Measurements from ENCODE around the gene TRIM62.

TRIM62 gene

GRCh38 chr1:33186936-33187335 is 5.1 kb upstream of the TRIM62 start:
- Histone ChIP-seq H2AFZ (ENCODE audit: low read depth, low read length, severe bottlenecking) (no peak overlapping the region), H3K4me3 (ENCODE audit: insufficient read depth, low read length, poor library complexity, severe bottlenecking) (no peak overlapping the region), H3K9me3 (ENCODE audit: insufficient read depth, low read length) (no peaks in the 10 kb centered on the region), H3K27me3 (ENCODE audit: low read length) (no peaks in the 10 kb centered on the region), H3K4me2 (ENCODE audit: low read depth, low read length, poor library complexity, severe bottlenecking) (no peak overlapping the region), H3K27ac (ENCODE audit: low read depth, low read length) (no peak overlapping the region), H3K79me2 (ENCODE audit: insufficient read depth, low read length) (no peaks in the 10 kb centered on the region), H3K9ac (ENCODE audit: low read length) (no peak overlapping the region), H4K20me1 (ENCODE audit: low read depth, low read length) (no peaks in the 10 kb centered on the region), H3K9me2 (replicated peaks; ENCODE audit: insufficient read depth, low read length) (no peaks in the 10 kb centered on the region), H3K36me3 (ENCODE audit: low read length) (no peaks in the 10 kb centered on the region), H3F3A (ENCODE audit: insufficient read depth) (no peaks in the 10 kb centered on the region)
- TF ChIP-seq EZH2phosphoT487 (conservative IDR thresholded peaks at IDR 0.05; ENCODE audit: low read length) (no peak), CTCF (IDR thresholded peaks at IDR 0.05; ENCODE audit: insufficient read depth, low read length, poor library complexity, severe bottlenecking) (no peak)

GRCh38 chr1:33185541-33185940 is 3.7 kb upstream of the TRIM62 start:
- H3F3A ChIP-seq (ENCODE audit: insufficient read depth): no peaks in the 10 kb centered on the region
- H2AFZ ChIP-seq (ENCODE audit: low read depth, low read length, severe bottlenecking): no peak overlapping the region
- H3K4me2 ChIP-seq (ENCODE audit: low read depth, low read length, poor library complexity, severe bottlenecking): no peak overlapping the region
- H3K79me2 ChIP-seq (ENCODE audit: insufficient read depth, low read length): no peaks in the 10 kb centered on the region
- no peaks in the 10 kb centered on the region for H3K36me3 ChIP-seq (ENCODE audit: low read length)
- TF ChIP-seq CTCF (IDR thresholded peaks at IDR 0.05; ENCODE audit: insufficient read depth, low read length, poor library complexity, severe bottlenecking) (no peak), EZH2phosphoT487 (conservative IDR thresholded peaks at IDR 0.05; ENCODE audit: low read length) (no peak)
- H3K9ac ChIP-seq (ENCODE audit: low read length): no peak overlapping the region
- H3K9me3 ChIP-seq (ENCODE audit: insufficient read depth, low read length): no peaks in the 10 kb centered on the region
- no peak overlapping the region for H3K27ac ChIP-seq (ENCODE audit: low read depth, low read length)
- H3K9me2 ChIP-seq (replicated peaks; ENCODE audit: insufficient read depth, low read length): no peaks in the 10 kb centered on the region
- no peaks in the 10 kb centered on the region for H3K27me3 ChIP-seq (ENCODE audit: low read length)
- H4K20me1 ChIP-seq (ENCODE audit: low read depth, low read length): no peaks in the 10 kb centered on the region
- no peak overlapping the region for H3K4me3 ChIP-seq (ENCODE audit: insufficient read depth, low read length, poor library complexity, severe bottlenecking)

- H3K4me3 ChIP-seq (ENCODE audit: insufficient read depth, low read length, poor library complexity, severe bottlenecking): no peak overlapping the region
- no peaks in the 10 kb centered on the region for H3K79me2 ChIP-seq (ENCODE audit: insufficient read depth, low read length)
- H3K9me2 ChIP-seq (replicated peaks; ENCODE audit: insufficient read depth, low read length): no peaks in the 10 kb centered on the region
- no peaks in the 10 kb centered on the region for H3K36me3 ChIP-seq (ENCODE audit: low read length)
- no peaks in the 10 kb centered on the region for H3K9me3 ChIP-seq (ENCODE audit: insufficient read depth, low read length)
- no peaks in the 10 kb centered on the region for H3F3A ChIP-seq (ENCODE audit: insufficient read depth)
- no peaks in the 10 kb centered on the region for H3K27me3 ChIP-seq (ENCODE audit: low read length)
- TF ChIP-seq CTCF (IDR thresholded peaks at IDR 0.05; ENCODE audit: insufficient read depth, low read length, poor library complexity, severe bottlenecking): no peak
- TF ChIP-seq EZH2phosphoT487 (conservative IDR thresholded peaks at IDR 0.05; ENCODE audit: low read length): no peak
- H3K4me2 ChIP-seq (ENCODE audit: low read depth, low read length, poor library complexity, severe bottlenecking): no peak overlapping the region
- no peak overlapping the region for H3K27ac ChIP-seq (ENCODE audit: low read depth, low read length)
- H2AFZ ChIP-seq (ENCODE audit: low read depth, low read length, severe bottlenecking): no peak overlapping the region
- no peak overlapping the region for H3K9ac ChIP-seq (ENCODE audit: low read length)
- H4K20me1 ChIP-seq (ENCODE audit: low read depth, low read length): 0 out of 2 replicates have a peak, but pooled peaks cover 3% of the 10 kb centered on the region
Measured at GRCh38 chr1:33183306-33183705, 1.5 kb upstream of the TRIM62 start.
